Body of pancreas (tissue), 4 donors: Measurements from ENCODE around the gene DAGLB. TPM values are rescaled to one million over a fixed set of nuclear protein-coding genes. Genes with fewer than 3 reads are reported as not detected.
"Not testable (repeated sequence)": the region's sequence is repeated elsewhere in the genome, so short reads cannot be mapped to it uniquely, and the experiment has no call there.

ENCODE experiments used
- ATAC-seq: fragments of 150-250 bp; one replicate; pipeline ENCODE4 v1.9.1; 2016
- DNase-seq, 4 donors: peaks; one replicate each; pipeline ENCODE4 v3.0.0-alpha.2; 2019
- H3K27ac ChIP-seq, 4 donors: fragments of 200-600 bp; sonication (generic); 1 replicate in 3 of 4; 2 replicates in 1 of 4; pipeline versions ENCODE4 v1.5.1 to v1.6.1; 2016 to 2019; ENCODE audit warnings: mild to moderate bottlenecking in 1 of 4, mixed read lengths in 1 of 4, moderate library complexity in 1 of 4
- H3K27me3 ChIP-seq, 2 donors: fragments of 200-600 bp; sonication (generic); one replicate each; pipeline ENCODE4 v1.6.0; 2016; ENCODE audit warnings: mild to moderate bottlenecking in 1 of 2
- H3K36me3 ChIP-seq, 2 donors: fragments of 200-600 bp; sonication (generic); replicated peaks in 1 of 2; 2 replicates each; pipeline ENCODE4 v1.5.1; 2016; ENCODE audit warnings: low read depth in 2 of 2; ENCODE audit not compliant: insufficient read depth in 1 of 2
- H3K4me1 ChIP-seq: fragments of 200-600 bp; sonication (generic); one replicate; pipeline ENCODE4 v1.6.0; 2016
- H3K4me3 ChIP-seq, 2 donors: fragments of 200-600 bp; sonication (generic); 1 replicate in 1 of 2; 2 replicates in 1 of 2; pipeline ENCODE4 v1.5.1; 2016 to 2019
- H3K9me3 ChIP-seq, 3 donors: fragments of 200-600 bp; sonication (generic); 1 replicate in 2 of 3; 2 replicates in 1 of 3; pipeline ENCODE4 v1.5.1; 2016
- CTCF ChIP-seq, 7 experiments: fragments of 450-650 bp in 4 of 7; fragments of 200-600 bp in 3 of 7; sonication (generic) in 3 of 7; IDR thresholded peaks; one replicate each; pipeline ENCODE4 v1.5.1; 2016 to 2019; ENCODE audit warnings: antibody characterized with exemption in 7 of 7
- POLR2A ChIP-seq, 3 donors: fragments of 450-650 bp; IDR thresholded peaks; one replicate each; pipeline ENCODE4 v1.6.1; 2016; ENCODE audit warnings: antibody characterized with exemption in 3 of 3, mild to moderate bottlenecking in 2 of 3
- WGBS, 2 donors: methylation state at CpG; one replicate each; pipeline ENCODE4 v1.1.5; 2017; 5-methylcytosine and 5-hydroxymethylcytosine counted together
- intact Hi-C: fragments of 100-400 bp; cut with DNase I; formaldehyde crosslinking; loops from one replicate; pipeline ENCODE4 v1.15.1; 2023
- total RNA-seq, 2 donors: library from RNA; depleted of rRNA; stranded (reverse); fragments of >200 nt; gene quantifications; one replicate each; pipeline ENCODE4 v1.1.0, GENCODE V29; 2016

Gene DAGLB
- total RNA-seq, 2 donors from 2014 or later: 7.8 to 34.6 TPM

GRCh38 chr7:6475433-6476186, 27.9 kb upstream of the DAGLB start:
- TF ChIP-seq POLR2A (IDR thresholded peaks at IDR 0.05) (no peak), CTCF (IDR thresholded peaks at IDR 0.05) (no peak)
- Histone ChIP-seq H3K27ac (no peak overlapping the region), H3K4me1 (peaks cover 61% of the 10 kb centered on the region), H3K4me3 (no peak overlapping the region), H3K36me3 (peaks cover 0 to 9% of the 10 kb centered on the region in 2 donors), H3K9me3 (no peaks in the 10 kb centered on the region), H3K27me3 (no peaks in the 10 kb centered on the region)
- intact Hi-C loops: no loop called here
- WGBS, 2 donors: 68 to 77% methylated on average over 3 of the region's 3 CpGs
- DNase-seq (no peak), ATAC-seq (no peak)

- WGBS, 2 donors: 94 to 95% methylated on average over 8 of the region's 8 CpGs
Observed at GRCh38 chr7:6465862-6466261, 18.1 kb upstream of the DAGLB start.

GRCh38 chr7:6463609-6464008, 15.9 kb upstream of the DAGLB start:
- H3K27me3 ChIP-seq, H3K27ac ChIP-seq, intact Hi-C loops, DNase-seq, H3K4me3 ChIP-seq, H3K9me3 ChIP-seq, ATAC-seq: not testable (repeated sequence)
- Histone ChIP-seq H3K4me1 (peaks cover 16% of the 10 kb centered on the region), H3K36me3 (peaks cover 0 to 31% of the 10 kb centered on the region in 2 donors)
- 73 to 85% methylated on average over 5 of the region's 5 CpGs for WGBS, 2 donors

More at GRCh38 chr7:6465862-6466261, 18.1 kb upstream of the DAGLB start:
- intact Hi-C loops: no loop called here
- H3K4me1 ChIP-seq: peaks cover 5% of the 10 kb centered on the region
- TF ChIP-seq POLR2A (IDR thresholded peaks at IDR 0.05) (no peak), CTCF (IDR thresholded peaks at IDR 0.05) (no peak)
- no peaks in the 10 kb centered on the region for H3K27me3 ChIP-seq
- H3K36me3 ChIP-seq: peaks cover 9 to 43% of the 10 kb centered on the region in 2 donors
- ATAC-seq (no peak), DNase-seq (no peak)
- no peaks in the 10 kb centered on the region for H3K9me3 ChIP-seq
- no peak overlapping the region for H3K27ac ChIP-seq
- no peak overlapping the region for H3K4me3 ChIP-seq

GRCh38 chr7:6461946-6462550, 14.3 kb upstream of the DAGLB start:
- intact Hi-C loops: no loop called here
- 87 to 90% methylated on average over 4 of the region's 4 CpGs for WGBS, 2 donors
- no peak for ATAC-seq
- no peak for DNase-seq
- Histone ChIP-seq H3K27me3 (no peaks in the 10 kb centered on the region), H3K9me3 (no peaks in the 10 kb centered on the region), H3K4me1 (peaks cover 16% of the 10 kb centered on the region), H3K36me3 (peaks cover 0 to 28% of the 10 kb centered on the region in 2 donors), H3K4me3 (no peak overlapping the region), H3K27ac (no peak overlapping the region)
- TF ChIP-seq POLR2A (IDR thresholded peaks at IDR 0.05): no peak
- TF ChIP-seq CTCF (IDR thresholded peaks at IDR 0.05): no peak

GRCh38 chr7:6460990-6461584, 13.3 kb upstream of the DAGLB start:
- H3K27ac ChIP-seq: peak overlapping the region in 1 of 4 donors; percentile 54
- H3K9me3 ChIP-seq: no peaks in the 10 kb centered on the region
- intact Hi-C loops: no loop called here
- WGBS, 2 donors: 83 to 90% methylated on average over 11 of the region's 11 CpGs
- H3K4me1 ChIP-seq: peaks cover 16% of the 10 kb centered on the region
- H3K27me3 ChIP-seq: no peaks in the 10 kb centered on the region
- DNase-seq (no peak), ATAC-seq (no peak)
- no peak overlapping the region for H3K4me3 ChIP-seq
- TF ChIP-seq CTCF (IDR thresholded peaks at IDR 0.05) (no peak), POLR2A (IDR thresholded peaks at IDR 0.05) (no peak)
- H3K36me3 ChIP-seq: peaks cover 0 to 20% of the 10 kb centered on the region in 2 donors
